Measurements from ENCODE around the gene GNAS-AS1. TPM values are rescaled to one million over a fixed set of nuclear protein-coding genes. Genes with fewer than 3 reads are reported as not detected.
A peak's percentile ranks its signal among the peaks of the same experiment; 100 is the strongest.

The GNAS-AS1 gene
- polyA plus RNA-seq, 12 donors, result 1.2 to 4.0 (median 2.2) TPM; not detected in 2

DNA sequence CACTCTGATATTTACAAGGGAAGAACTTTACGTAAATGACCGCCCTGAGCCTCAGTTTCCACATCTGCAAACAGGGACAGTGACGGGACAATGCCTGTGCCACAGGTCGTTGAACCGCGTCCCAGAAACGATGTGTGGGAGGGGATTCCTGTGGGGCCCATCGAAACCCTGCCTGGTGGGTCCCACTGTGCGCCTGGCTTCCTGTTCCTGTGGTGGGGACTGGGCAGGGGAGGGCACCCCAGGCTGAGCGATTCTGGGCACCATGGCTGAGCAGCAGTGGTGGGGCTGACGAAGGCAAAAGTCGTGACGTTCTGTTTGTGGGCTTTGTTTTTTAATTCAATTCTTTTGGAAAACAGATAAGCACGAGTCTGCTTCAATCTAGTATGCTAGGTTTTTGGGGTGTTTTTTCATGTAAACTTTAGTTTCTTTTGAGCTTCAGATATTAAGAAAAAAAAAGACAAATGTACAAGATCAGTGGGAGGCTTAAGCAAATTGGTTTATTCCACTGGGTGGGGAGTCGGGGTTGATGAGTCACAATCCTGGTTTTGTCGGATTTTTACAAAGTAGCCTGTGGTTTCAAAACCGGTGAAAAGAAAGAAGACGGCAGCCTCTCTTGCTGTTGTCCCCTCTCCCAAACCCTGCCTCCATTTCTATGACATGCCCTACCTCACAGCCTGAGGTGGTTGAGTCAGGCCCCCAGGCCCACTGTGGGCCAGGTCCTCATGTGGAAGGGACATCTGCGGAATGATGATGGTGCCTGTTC, 40.4 kb downstream of the GNAS-AS1 start:
- DNase-seq, result no peak

DNA sequence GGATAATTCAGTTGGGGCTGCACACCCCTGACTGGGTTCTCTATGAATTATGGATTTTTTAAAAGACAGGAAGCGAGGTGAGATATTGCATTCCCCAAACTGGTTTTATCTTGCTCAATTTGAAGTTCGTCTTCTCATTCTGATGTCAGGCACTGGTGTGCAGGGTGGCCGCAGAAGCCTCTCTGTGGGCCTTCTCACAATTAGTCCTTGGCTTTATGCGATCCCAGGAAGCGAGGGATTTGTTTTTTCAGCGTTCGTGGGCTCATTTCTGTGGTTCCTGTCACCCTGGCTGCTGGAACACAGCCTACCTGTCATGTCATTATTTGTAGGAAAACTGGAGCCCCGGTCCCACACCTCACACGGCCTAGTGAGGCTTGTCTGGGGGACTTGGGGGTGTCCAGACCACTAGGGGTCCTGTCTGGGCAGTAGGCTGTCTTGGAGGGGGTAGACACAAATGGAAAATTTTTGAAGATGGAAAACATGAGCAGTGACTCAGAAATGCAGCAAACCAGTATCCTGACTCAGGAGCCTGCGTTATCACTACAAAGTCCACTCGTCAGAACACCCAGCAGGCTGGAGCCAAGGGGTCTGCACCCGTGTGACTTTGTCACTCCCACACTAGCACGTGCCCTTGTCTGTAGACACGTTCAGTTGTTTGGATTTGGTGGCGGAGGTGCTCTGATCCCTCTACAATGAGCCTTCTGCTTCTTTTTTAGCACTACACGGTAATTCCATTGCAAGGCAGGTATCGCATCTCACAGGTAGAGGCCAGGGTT, 42.2 kb downstream of the GNAS-AS1 start:
- no peak for DNase-seq

- DNase-seq, result no peak
These were observed 42.9 kb downstream of the GNAS-AS1 start for GRCh38 chr20:58807801-58808200.

DNA sequence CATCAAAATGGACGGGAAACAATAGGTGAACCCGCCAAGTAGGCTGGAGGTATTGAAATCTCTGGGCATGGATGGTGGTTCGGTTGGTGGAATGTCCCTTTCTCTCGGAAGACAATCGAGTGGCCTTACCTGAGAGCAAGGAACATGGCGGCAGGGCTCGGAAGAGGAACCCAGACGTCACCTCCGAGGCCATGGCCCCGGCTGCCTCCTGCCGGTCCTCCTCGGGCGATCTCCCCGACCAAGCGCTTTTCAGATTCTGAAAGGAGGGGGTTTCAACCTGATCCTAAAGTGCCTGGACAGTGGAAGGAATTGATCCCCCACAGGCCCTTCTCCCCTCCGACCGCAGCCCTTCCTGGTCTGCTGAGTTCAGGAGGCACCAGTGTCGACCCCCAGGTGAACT, 47.2 kb downstream of the GNAS-AS1 start:
- DNase-seq, result no peak

DNA sequence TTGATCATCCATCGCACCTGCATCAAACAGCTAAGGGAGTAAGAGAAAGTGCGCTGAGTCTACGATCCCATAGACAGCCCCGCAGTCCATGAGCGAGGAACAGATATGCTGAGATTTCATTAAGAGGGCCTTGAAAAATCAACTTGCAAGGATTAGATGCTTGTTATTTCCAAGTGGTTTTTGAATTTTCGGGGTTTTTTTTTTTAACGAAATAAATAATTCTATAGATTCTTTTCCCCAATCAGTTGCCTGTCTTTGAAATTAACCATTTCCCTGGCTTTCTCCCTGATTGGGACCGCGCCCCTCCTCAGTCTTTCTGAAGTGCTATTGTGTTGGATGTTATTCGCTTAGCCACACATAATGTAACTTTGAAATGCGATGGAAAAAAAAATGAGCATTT, 48.6 kb downstream of the GNAS-AS1 start:
- no peak for DNase-seq

DNA sequence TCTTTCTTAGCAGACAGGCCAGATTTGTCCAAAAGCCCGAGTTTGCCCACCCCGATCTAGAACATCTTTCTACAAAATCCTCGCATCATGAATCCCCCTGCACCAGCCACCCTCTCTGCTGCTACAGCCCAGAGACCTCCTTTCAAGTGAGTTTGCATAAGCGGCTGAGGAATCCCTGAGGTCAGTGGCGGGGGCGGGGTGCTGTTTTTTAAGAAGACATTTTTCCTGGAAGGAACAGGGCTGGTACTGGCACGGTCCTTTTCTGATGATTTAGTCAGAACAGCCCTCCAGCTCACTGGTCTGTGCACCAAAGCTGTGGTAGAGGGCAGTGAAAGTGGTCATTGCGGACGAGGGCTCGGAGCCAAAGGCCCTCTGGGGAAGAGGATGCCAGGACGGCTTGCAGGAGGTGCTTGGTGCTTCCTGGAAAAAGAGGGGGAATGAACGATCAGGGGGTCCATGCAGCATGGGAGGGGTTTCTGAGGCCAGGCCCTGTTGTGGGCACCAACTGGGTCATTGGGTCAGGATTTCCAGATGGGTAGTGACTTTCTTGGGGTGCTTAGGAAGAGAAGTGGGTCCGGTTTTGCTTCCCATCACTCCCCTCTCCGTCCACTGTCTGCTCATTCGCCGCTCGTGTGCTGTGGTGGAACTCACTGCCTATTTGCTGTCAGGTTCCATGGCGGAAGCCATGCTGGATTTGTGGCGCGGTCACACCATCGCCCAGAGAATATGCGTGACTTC, 50.4 kb downstream of the GNAS-AS1 start:
- no peak for DNase-seq

DNA sequence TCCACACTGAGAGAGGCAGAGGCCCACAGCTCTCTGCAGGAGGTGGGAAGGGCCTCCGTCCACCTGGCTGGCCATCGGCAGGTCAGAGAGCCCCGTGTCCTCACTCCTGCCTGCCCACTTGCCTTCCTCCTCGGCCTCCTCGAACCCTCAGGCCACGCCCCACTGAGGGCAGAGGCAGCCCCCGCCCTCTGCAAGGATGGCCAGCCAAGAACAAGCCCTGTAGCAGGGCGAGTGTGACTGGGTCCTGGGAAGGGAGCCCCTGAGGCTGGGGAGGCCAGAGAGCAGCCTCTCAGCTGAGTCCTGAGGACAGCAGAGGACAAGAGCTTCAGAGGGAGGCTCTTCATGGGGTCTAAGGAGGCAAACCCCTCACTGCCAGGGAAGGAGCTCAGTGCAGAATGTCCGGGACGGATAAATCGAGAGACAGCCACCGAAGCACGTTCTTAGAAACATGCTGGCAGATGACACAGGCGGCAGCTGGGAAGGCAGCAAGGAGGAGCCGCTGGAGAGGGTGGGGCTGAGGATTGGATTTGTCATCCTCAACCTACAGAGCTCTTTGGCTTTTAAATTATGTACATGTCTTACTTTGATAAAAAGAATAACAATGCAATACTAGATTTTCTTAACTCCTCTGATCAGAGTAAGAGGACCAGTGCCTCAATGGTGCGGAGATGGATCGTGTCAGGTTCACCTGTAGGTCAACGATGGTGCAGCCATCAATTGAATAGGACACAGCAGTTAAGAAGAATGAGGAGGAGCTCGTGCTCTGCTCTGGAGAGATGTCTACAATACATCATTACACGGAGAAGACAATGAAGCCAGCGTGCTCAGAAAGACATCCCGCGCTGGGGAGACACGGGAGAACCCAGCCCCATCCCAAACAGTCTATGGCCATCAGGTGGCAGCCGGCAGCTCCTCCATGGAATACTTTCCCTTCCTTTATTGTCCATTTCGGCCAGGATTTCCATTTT, 53.0 kb downstream of the GNAS-AS1 start:
- no peak for DNase-seq

GRCh38 chr20:58795923-58796245, 54.8 kb downstream of the GNAS-AS1 start:
- no peak for DNase-seq

DNA sequence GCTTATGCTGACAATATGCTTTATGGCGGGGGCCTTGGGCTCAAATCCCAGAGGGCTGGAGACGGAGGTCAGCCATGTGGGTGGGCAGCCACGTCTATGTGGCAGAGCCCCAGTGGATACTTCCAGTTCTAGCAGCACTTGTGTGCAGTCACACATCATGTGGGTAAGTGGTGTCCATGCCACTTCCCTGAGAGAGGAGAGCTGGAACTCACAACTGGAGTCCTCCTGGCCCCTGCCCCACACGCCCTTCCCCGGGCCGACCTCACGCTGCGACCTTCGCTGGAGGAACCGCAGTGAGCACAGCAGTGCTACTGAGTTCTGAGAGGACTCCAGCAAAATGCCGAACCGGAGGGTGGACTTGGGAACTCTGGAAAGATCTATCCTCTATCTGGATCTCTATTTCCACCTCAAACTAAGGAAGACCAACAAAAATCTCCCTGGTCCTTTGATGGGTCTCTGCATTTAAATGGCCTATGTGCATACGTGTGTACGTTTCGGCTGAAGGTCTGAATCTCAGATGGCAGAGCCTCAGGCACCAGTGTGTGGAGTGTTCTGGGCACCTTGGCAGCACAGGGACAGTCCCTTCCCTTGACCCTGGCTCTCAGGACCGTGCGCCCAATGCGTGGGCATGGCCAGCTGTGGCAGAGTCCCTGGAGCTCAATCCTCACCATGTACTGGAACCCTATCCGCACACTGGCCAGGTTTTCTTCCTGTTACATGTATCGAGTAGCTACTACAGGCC, 55.4 kb downstream of the GNAS-AS1 start:
- no peak for DNase-seq

DNA sequence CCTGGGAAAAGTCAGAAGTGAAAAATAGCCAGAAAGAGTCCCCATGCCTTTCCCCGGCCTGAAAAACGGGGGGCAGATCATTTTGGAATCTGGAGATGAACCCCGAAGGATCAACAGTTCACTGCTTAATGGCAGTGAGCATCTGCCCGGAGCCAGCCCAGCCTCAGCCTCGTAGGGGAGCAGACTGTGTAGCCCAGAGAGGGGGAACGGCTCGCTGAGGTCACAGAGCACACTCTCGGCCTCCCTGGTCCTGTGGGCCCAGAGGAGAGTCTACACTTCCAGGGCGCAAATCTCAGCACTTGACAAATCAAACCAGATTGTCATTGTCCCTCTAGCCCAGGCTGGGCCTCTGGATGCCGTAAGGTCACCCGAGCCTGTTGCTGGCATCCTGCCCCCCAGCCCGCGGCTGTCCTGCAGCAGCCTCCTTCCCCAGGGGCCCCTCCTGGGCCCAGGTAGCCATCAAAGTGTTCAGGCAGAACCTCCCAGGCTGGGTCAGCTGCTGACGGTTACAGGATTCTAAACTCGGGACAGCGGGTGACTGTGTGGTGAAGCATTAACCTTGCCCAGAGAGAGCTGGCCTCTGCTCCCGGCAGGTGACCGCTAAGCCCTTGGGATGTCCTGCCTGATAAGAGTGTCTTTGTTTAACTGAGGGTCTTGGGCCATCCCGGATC, 56.1 kb downstream of the GNAS-AS1 start:
- no peak for DNase-seq

DNA sequence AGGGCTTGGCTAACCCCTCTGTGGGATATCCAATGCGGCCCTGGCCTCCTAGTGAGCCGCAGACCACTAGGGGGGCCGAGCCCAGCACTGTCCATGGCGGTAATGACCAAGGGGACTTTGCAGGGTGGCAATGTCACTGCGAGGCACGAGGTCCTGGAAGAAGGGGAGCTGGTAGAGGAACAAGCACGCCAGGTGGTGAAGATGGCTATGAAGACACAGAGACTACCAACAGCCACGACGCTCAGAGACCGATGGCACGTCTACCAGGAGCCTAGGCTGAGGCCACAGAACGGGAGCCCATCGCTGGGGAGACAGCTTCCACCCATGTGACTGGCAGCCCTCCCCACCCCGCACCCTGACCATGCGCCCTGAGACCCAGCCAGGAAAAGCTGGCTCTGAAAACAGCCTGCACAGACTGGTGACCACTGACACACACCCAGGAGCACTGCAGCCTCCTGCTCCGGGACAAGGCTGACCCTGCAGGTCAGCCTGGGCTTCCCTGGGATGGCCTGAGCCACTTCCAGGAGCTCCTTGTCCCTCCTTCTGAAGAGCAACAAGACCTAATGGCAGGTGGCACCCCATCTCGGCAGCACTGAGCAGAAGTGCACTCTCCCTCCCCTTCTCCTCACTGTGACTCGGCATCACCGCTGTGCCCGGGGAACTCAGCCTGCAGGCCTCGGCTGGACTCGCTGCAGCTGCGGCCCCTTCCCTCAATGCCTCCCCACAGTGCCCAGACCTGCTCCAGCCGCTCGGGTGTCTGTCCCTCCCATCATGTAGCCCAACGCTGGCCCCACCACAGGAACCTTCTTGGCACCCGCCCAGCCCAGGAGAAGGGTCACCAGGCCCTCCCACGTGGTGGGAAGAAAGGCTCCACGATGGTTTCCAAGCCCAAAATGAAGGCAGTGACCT, 56.9 kb downstream of the GNAS-AS1 start:
- no peak for DNase-seq

GRCh38 chr20:58792426-58792825, 58.3 kb downstream of the GNAS-AS1 start:
- no peak for DNase-seq

- peak; percentile 84 for DNase-seq
These were observed 59.4 kb downstream of the GNAS-AS1 start for GRCh38 chr20:58791286-58791685.

GRCh38 chr20:58790454-58790853, 60.2 kb downstream of the GNAS-AS1 start:
- no peak for DNase-seq

GRCh38 chr20:58788896-58789544, 61.7 kb downstream of the GNAS-AS1 start:
- DNase-seq, result no peak

- DNase-seq, result no peak
These were observed 63.3 kb downstream of the GNAS-AS1 start for GRCh38 chr20:58787211-58788005.

GRCh38 chr20:58784321-58785074, 66.2 kb downstream of the GNAS-AS1 start:
- DNase-seq, result no peak
